Mesothelial cell of epicardium (in vitro differentiated cells): Measurements from ENCODE around the gene HNRNPA3. TPM values are rescaled to one million over a fixed set of nuclear protein-coding genes. Genes with fewer than 3 reads are reported as not detected.

Experiments used
- DNase-seq, 2 experiments: peaks; one replicate each; pipeline ENCODE4 v3.0.0; 2021; ENCODE audit warnings: low spot score in 2 of 2; ENCODE audit not compliant: unreplicated experiment in 2 of 2
- H3K27ac Mint-ChIP-seq: 2 replicates; pipeline ENCODE4 v1.8.0; 2021; ENCODE audit warnings: mixed read lengths
- H3K27me3 Mint-ChIP-seq: 2 replicates; pipeline ENCODE4 v1.8.0; 2021; ENCODE audit warnings: low read depth, mixed read lengths
- H3K36me3 Mint-ChIP-seq: 2 replicates; pipeline ENCODE4 v1.8.0; 2021; ENCODE audit warnings: mixed read lengths
- H3K4me1 Mint-ChIP-seq: 2 replicates; pipeline ENCODE4 v1.8.0; 2021; ENCODE audit warnings: mixed read lengths
- H3K4me3 Mint-ChIP-seq: 2 replicates; pipeline ENCODE4 v1.8.0; 2021; ENCODE audit warnings: mild to moderate bottlenecking, moderate library complexity, mixed read lengths
- H3K9me3 Mint-ChIP-seq: 2 replicates; pipeline ENCODE4 v1.8.0; 2021; ENCODE audit warnings: mixed read lengths
- CTCF ChIP-seq: fragments of 200-600 bp; sonication (generic); IDR thresholded peaks from one replicate; pipeline ENCODE4 v1.5.0; 2021; ENCODE audit warnings: antibody characterized with exemption; ENCODE audit not compliant: unreplicated experiment
- total RNA-seq: library from RNA; stranded (reverse); gene quantifications from 3 replicates; pipeline ENCODE4 v1.2.1, GENCODE V29; 2021

The HNRNPA3 gene
- total RNA-seq, 1 donor from 2014 or later = 264 TPM

GRCh38 chr2:177242121-177242987 lies 29.8 kb downstream of the HNRNPA3 start:
- no peak for DNase-seq
- no peaks in the 10 kb centered on the region for H3K9me3 Mint-ChIP-seq

GRCh38 chr2:177243073-177243472 lies 30.5 kb downstream of the HNRNPA3 start:
- no peaks in the 10 kb centered on the region for H3K27me3 Mint-ChIP-seq
- peak overlapping the region; percentile 47 for H3K4me3 Mint-ChIP-seq
- H3K27ac Mint-ChIP-seq = peak overlapping the region; percentile 98
- peaks cover 5% of the 10 kb centered on the region for H3K36me3 Mint-ChIP-seq
- H3K9me3 Mint-ChIP-seq = no peaks in the 10 kb centered on the region
- TF ChIP-seq CTCF = no peak
- no peak for DNase-seq
- peaks cover 64% of the 10 kb centered on the region for H3K4me1 Mint-ChIP-seq

More at GRCh38 chr2:177242121-177242987, 29.8 kb downstream of the HNRNPA3 start:
- no peak for TF ChIP-seq CTCF
- peaks cover 67% of the 10 kb centered on the region for H3K4me1 Mint-ChIP-seq
- peak overlapping the region; percentile 47 for H3K4me3 Mint-ChIP-seq
- peaks cover 5% of the 10 kb centered on the region for H3K36me3 Mint-ChIP-seq
- H3K27ac Mint-ChIP-seq = peak overlapping the region; percentile 98
- no peaks in the 10 kb centered on the region for H3K27me3 Mint-ChIP-seq

GRCh38 chr2:177243476-177243875 lies 30.9 kb downstream of the HNRNPA3 start:
- TF ChIP-seq CTCF = no peak
- H3K27me3 Mint-ChIP-seq = no peaks in the 10 kb centered on the region
- no peaks in the 10 kb centered on the region for H3K9me3 Mint-ChIP-seq
- peak overlapping the region; percentile 47 for H3K4me3 Mint-ChIP-seq
- H3K4me1 Mint-ChIP-seq = peaks cover 60% of the 10 kb centered on the region
- no peak for DNase-seq
- H3K36me3 Mint-ChIP-seq = peaks cover 5% of the 10 kb centered on the region
- H3K27ac Mint-ChIP-seq = peak overlapping the region; percentile 98

GRCh38 chr2:177244244-177244771 lies 31.7 kb downstream of the HNRNPA3 start:
- peaks cover 54% of the 10 kb centered on the region for H3K4me1 Mint-ChIP-seq
- no peaks in the 10 kb centered on the region for H3K27me3 Mint-ChIP-seq
- no peak for DNase-seq
- no peak overlapping the region for H3K4me3 Mint-ChIP-seq
- H3K27ac Mint-ChIP-seq = peak overlapping the region; percentile 78
- TF ChIP-seq CTCF = no peak
- no peaks in the 10 kb centered on the region for H3K9me3 Mint-ChIP-seq
- H3K36me3 Mint-ChIP-seq = peaks cover 10% of the 10 kb centered on the region

GRCh38 chr2:177245010-177245422 lies 32.4 kb downstream of the HNRNPA3 start:
- DNase-seq = no peak
- Mint-ChIP-seq H3K36me3 (peaks cover 9% of the 10 kb centered on the region), H3K27ac (peak overlapping the region; percentile 94)

More at GRCh38 chr2:177245010-177245422, 32.4 kb downstream of the HNRNPA3 start:
- Mint-ChIP-seq H3K4me1 (peaks cover 49% of the 10 kb centered on the region), H3K9me3 (no peaks in the 10 kb centered on the region), H3K27me3 (no peaks in the 10 kb centered on the region), H3K4me3 (no peak overlapping the region)
- TF ChIP-seq CTCF = no peak
